ENCODE results near the gene NFAM1. TPM values are rescaled to one million over a fixed set of nuclear protein-coding genes. Genes with fewer than 3 reads are reported as not detected.

Gene NFAM1
- total RNA-seq, 3 donors from 2014 or later (not counting 1 experiment from before 2014, with no cell fraction given): 2.4 to 7.8 (median 3.6) TPM

GRCh38 chr22:42416671-42417230 lies 15.5 kb downstream of the NFAM1 start:
- Histone ChIP-seq H3K27me3 (ENCODE audit: control insufficient read depth, insufficient read depth, low read length) (no peaks in the 10 kb centered on the region), H3K4me1 (ENCODE audit: control insufficient read depth, insufficient read depth, low read length) (peaks cover 3% of the 10 kb centered on the region), H3K36me3 (ENCODE audit: control insufficient read depth, insufficient read depth, low read length) (no peaks in the 10 kb centered on the region), H3K27ac (ENCODE audit: low read length) (no peak overlapping the region), H3K4me3 (ENCODE audit: low read length) (no peak overlapping the region), H3K9me3 (ENCODE audit: control insufficient read depth, insufficient read depth, low read length) (no peaks in the 10 kb centered on the region)
- 91% methylated on average over 16 of the region's 18 CpGs for WGBS (ENCODE audit: insufficient coverage)
- Mint-ChIP-seq H3K27ac (no peak overlapping the region), H3K36me3 (no peaks in the 10 kb centered on the region), H3K9me3 (no peaks in the 10 kb centered on the region), H3K4me1 (peaks cover 0 to 4% of the 10 kb centered on the region in 2 donors), H3K4me3 (no peak overlapping the region), H3K27me3 (ENCODE audit: low read depth in 2 of 2) (peaks cover 0 to 6% of the 10 kb centered on the region in 2 donors)
- ATAC-seq (no peak), DNase-seq (no peak)
- TF ChIP-seq CTCF (IDR thresholded peaks at IDR 0.05): no peak
- intact Hi-C loops (cut with micrococcal nuclease): no loop called here

- 85% methylated on average over 14 of the region's 17 CpGs for WGBS (ENCODE audit: insufficient coverage)
- H3K36me3 Mint-ChIP-seq: no peaks in the 10 kb centered on the region
These were observed 17.5 kb downstream of the NFAM1 start for GRCh38 chr22:42414565-42415303.

GRCh38 chr22:42414021-42414420 lies 18.2 kb downstream of the NFAM1 start:
- DNase-seq (no peak), ATAC-seq (no peak)
- no peaks in the 10 kb centered on the region for H3K4me1 ChIP-seq (ENCODE audit: control insufficient read depth, insufficient read depth, low read length)
- Mint-ChIP-seq H3K36me3 (no peaks in the 10 kb centered on the region), H3K27me3 (ENCODE audit: low read depth in 2 of 2) (no peaks in the 10 kb centered on the region), H3K27ac (no peak overlapping the region), H3K9me3 (no peaks in the 10 kb centered on the region), H3K4me1 (peaks cover 0 to 4% of the 10 kb centered on the region in 2 donors), H3K4me3 (no peak overlapping the region)
- H3K27ac ChIP-seq (ENCODE audit: low read length): no peak overlapping the region
- H3K9me3 ChIP-seq (ENCODE audit: control insufficient read depth, insufficient read depth, low read length): no peaks in the 10 kb centered on the region
- no peak overlapping the region for H3K4me3 ChIP-seq (ENCODE audit: low read length)
- H3K36me3 ChIP-seq (ENCODE audit: control insufficient read depth, insufficient read depth, low read length): no peaks in the 10 kb centered on the region
- H3K27me3 ChIP-seq (ENCODE audit: control insufficient read depth, insufficient read depth, low read length): no peaks in the 10 kb centered on the region
- 82% methylated on average over 11 of the region's 11 CpGs for WGBS (ENCODE audit: insufficient coverage)
- TF ChIP-seq CTCF (IDR thresholded peaks at IDR 0.05): no peak
- intact Hi-C loops (cut with micrococcal nuclease): no loop called here

More at GRCh38 chr22:42414565-42415303, 17.5 kb downstream of the NFAM1 start:
- TF ChIP-seq CTCF (IDR thresholded peaks at IDR 0.05): no peak
- H3K27me3 ChIP-seq (ENCODE audit: control insufficient read depth, insufficient read depth, low read length): no peaks in the 10 kb centered on the region
- Mint-ChIP-seq H3K9me3 (no peaks in the 10 kb centered on the region), H3K27ac (no peak overlapping the region), H3K27me3 (ENCODE audit: low read depth in 2 of 2) (peaks cover 0 to 6% of the 10 kb centered on the region in 2 donors), H3K4me1 (peaks cover 0 to 4% of the 10 kb centered on the region in 2 donors), H3K4me3 (no peak overlapping the region)
- no peak overlapping the region for H3K4me3 ChIP-seq (ENCODE audit: low read length)
- intact Hi-C loops (cut with micrococcal nuclease): no loop called here
- no peaks in the 10 kb centered on the region for H3K9me3 ChIP-seq (ENCODE audit: control insufficient read depth, insufficient read depth, low read length)
- peaks cover 3% of the 10 kb centered on the region for H3K4me1 ChIP-seq (ENCODE audit: control insufficient read depth, insufficient read depth, low read length)
- ATAC-seq (no peak), DNase-seq (no peak)
- no peak overlapping the region for H3K27ac ChIP-seq (ENCODE audit: low read length)
- H3K36me3 ChIP-seq (ENCODE audit: control insufficient read depth, insufficient read depth, low read length): no peaks in the 10 kb centered on the region
